H9 (cell line): Measurements from ENCODE around the gene TMEM163. TPM values are rescaled to one million over a fixed set of nuclear protein-coding genes. Genes with fewer than 3 reads are reported as not detected.
A peak's percentile ranks its signal among the peaks of the same experiment; 100 is the strongest.

Source experiments
- DNase-seq: peaks from one replicate; pipeline ENCODE4 v3.0.0-alpha.2; 2017
- H2AFZ ChIP-seq: one replicate; pipeline ENCODE4 v1.6.1; 2013; ENCODE audit warnings: mild to moderate bottlenecking, low read length, control low read depth, moderate library complexity
- H2AK5ac ChIP-seq: 2 replicates; pipeline ENCODE4 v1.6.1; 2013; ENCODE audit warnings: low read length, control low read depth, mixed read lengths; ENCODE audit not compliant: insufficient read length
- H2BK120ac ChIP-seq: one replicate; pipeline ENCODE4 v1.6.1; 2013; ENCODE audit warnings: low read depth, mild to moderate bottlenecking, low read length, control low read depth, inconsistent platforms; ENCODE audit not compliant: poor library complexity, severe bottlenecking
- H2BK12ac ChIP-seq: 2 replicates; pipeline ENCODE4 v1.6.1; 2013; ENCODE audit warnings: low read length, control low read depth, mixed read lengths, low read depth; ENCODE audit not compliant: insufficient read length
- H2BK15ac ChIP-seq: 2 replicates; pipeline ENCODE4 v1.6.1; 2013; ENCODE audit warnings: low read depth, low read length, control low read depth
- H2BK20ac ChIP-seq: one replicate; pipeline ENCODE4 v1.6.1; 2013; ENCODE audit warnings: low read depth, mild to moderate bottlenecking, low read length, control low read depth, inconsistent platforms; ENCODE audit not compliant: poor library complexity, severe bottlenecking
- H2BK5ac ChIP-seq: 2 replicates; pipeline ENCODE4 v1.6.1; 2013; ENCODE audit warnings: low read length, control low read depth, mixed read lengths; ENCODE audit not compliant: insufficient read length
- H3K14ac ChIP-seq: 2 replicates; pipeline ENCODE4 v1.6.1; 2013; ENCODE audit warnings: low read length, control low read depth; ENCODE audit not compliant: insufficient read depth
- H3K18ac ChIP-seq: 2 replicates; pipeline ENCODE4 v1.6.1; 2013; ENCODE audit warnings: low read depth, mild to moderate bottlenecking, mixed read lengths, low read length, control low read depth; ENCODE audit not compliant: insufficient read length
- H3K23ac ChIP-seq: 2 replicates; pipeline ENCODE4 v1.6.1; 2013; ENCODE audit warnings: low read length, control low read depth, mixed read lengths, low read depth; ENCODE audit not compliant: insufficient read length
- H3K23me2 ChIP-seq: 2 replicates; pipeline ENCODE4 v1.6.1; 2013; ENCODE audit warnings: low read depth, mild to moderate bottlenecking, mixed read lengths, low read length, control low read depth; ENCODE audit not compliant: insufficient read length, poor library complexity, severe bottlenecking
- H3K27ac ChIP-seq: 2 replicates; pipeline ENCODE4 v1.5.1; 2013; ENCODE audit warnings: low read length, control low read depth, mixed read lengths, low read depth; ENCODE audit not compliant: insufficient read length
- H3K27me3 ChIP-seq: 2 replicates; pipeline ENCODE4 v1.6.1; 2013; ENCODE audit warnings: low read length, control low read depth, inconsistent platforms; ENCODE audit not compliant: insufficient read depth
- H3K4ac ChIP-seq: 2 replicates; pipeline ENCODE4 v1.6.1; 2013; ENCODE audit warnings: low read depth, mild to moderate bottlenecking, control low read depth, inconsistent platforms, low read length, moderate library complexity
- H3K4me1 ChIP-seq: 2 replicates; pipeline ENCODE4 v1.6.1; 2013; ENCODE audit warnings: low read length, control low read depth, inconsistent platforms; ENCODE audit not compliant: insufficient read depth
- H3K4me2 ChIP-seq: 2 replicates; pipeline ENCODE4 v1.6.1; 2013; ENCODE audit warnings: low read length, control low read depth, mixed read lengths; ENCODE audit not compliant: insufficient read length, insufficient read depth
- H3K56ac ChIP-seq: 2 replicates; pipeline ENCODE4 v1.6.1; 2013; ENCODE audit warnings: low read depth, mild to moderate bottlenecking, mixed read lengths, low read length, control low read depth; ENCODE audit not compliant: insufficient read length
- H3K79me1 ChIP-seq: 2 replicates; pipeline ENCODE4 v1.6.1; 2013; ENCODE audit warnings: low read depth, mild to moderate bottlenecking, moderate library complexity, low read length, control low read depth, inconsistent platforms; ENCODE audit not compliant: insufficient read depth, poor library complexity, severe bottlenecking
- H3K79me2 ChIP-seq: 2 replicates; pipeline ENCODE4 v1.6.1; 2013; ENCODE audit warnings: low read length, control low read depth, inconsistent platforms; ENCODE audit not compliant: insufficient read depth
- H3K9ac ChIP-seq: 2 replicates; pipeline ENCODE4 v1.6.1; 2013; ENCODE audit warnings: low read length, control low read depth, mixed read lengths; ENCODE audit not compliant: insufficient read length; ENCODE audit errors: extremely low read depth
- H3K9me3 ChIP-seq: one replicate; pipeline ENCODE4 v1.6.1; 2013; ENCODE audit warnings: low read depth, low read length, inconsistent platforms; ENCODE audit not compliant: control insufficient read depth
- H3T11ph ChIP-seq: one replicate; pipeline ENCODE4 v1.6.1; 2013; ENCODE audit warnings: mild to moderate bottlenecking, low read length, control low read depth, inconsistent platforms
- H4K20me1 ChIP-seq: one replicate; pipeline ENCODE4 v1.6.1; 2013; ENCODE audit not compliant: control insufficient read depth, insufficient read length, insufficient read depth
- H4K5ac ChIP-seq: 2 replicates; pipeline ENCODE4 v1.6.1; 2013; ENCODE audit warnings: low read depth, mild to moderate bottlenecking, mixed read lengths, low read length, control low read depth; ENCODE audit not compliant: insufficient read length
- H4K8ac ChIP-seq: replicated peaks from 2 replicates; pipeline ENCODE4 v1.6.1; 2013; ENCODE audit warnings: low read length, control low read depth, mixed read lengths, low read depth; ENCODE audit not compliant: insufficient read length
- H4K91ac ChIP-seq: 2 replicates; pipeline ENCODE4 v1.6.1; 2013; ENCODE audit warnings: low read depth, mild to moderate bottlenecking, moderate library complexity, mixed read lengths, low read length, control low read depth; ENCODE audit not compliant: insufficient read length
- H3K27ac Mint-ChIP-seq, 3 experiments: 2 replicates in 2 of 3; 3 replicates in 1 of 3; pipeline ENCODE4 v1.8.0; 2020 to 2021; ENCODE audit warnings: mixed read lengths in 3 of 3, mild to moderate bottlenecking in 1 of 3, moderate library complexity in 1 of 3
- H3K27me3 Mint-ChIP-seq: 2 replicates; pipeline ENCODE4 v1.8.0; 2021; ENCODE audit warnings: low read depth, mild to moderate bottlenecking, moderate library complexity, mixed read lengths
- H3K36me3 Mint-ChIP-seq, 3 experiments: 2 replicates in 2 of 3; 3 replicates in 1 of 3; pipeline ENCODE4 v1.8.0; 2020 to 2021; ENCODE audit warnings: low read depth in 3 of 3, mixed read lengths in 3 of 3; ENCODE audit not compliant: insufficient read depth in 1 of 3
- H3K4me1 Mint-ChIP-seq, 2 experiments: 2 replicates each; pipeline ENCODE4 v1.8.0; 2020; ENCODE audit warnings: mixed read lengths in 2 of 2
- H3K4me3 Mint-ChIP-seq, 2 experiments: 2 replicates in 1 of 2; 3 replicates in 1 of 2; pipeline ENCODE4 v1.8.0; 2020 to 2021; ENCODE audit warnings: mild to moderate bottlenecking in 2 of 2, mixed read lengths in 2 of 2, moderate library complexity in 1 of 2
- H3K9me3 Mint-ChIP-seq, 2 experiments: 2 replicates in 1 of 2; 3 replicates in 1 of 2; pipeline ENCODE4 v1.8.0; 2020; ENCODE audit warnings: mild to moderate bottlenecking in 2 of 2, mixed read lengths in 2 of 2, moderate library complexity in 1 of 2
- WGBS: extraction: QIAGEN DNeasy Blood & Tissue Kit; methylation state at CpG from one replicate; pipeline ENCODE4 v1.1.7; 2013; ENCODE audit warnings: missing lambda C conversion rate, low lambda C conversion rate, mixed read lengths; ENCODE audit not compliant: insufficient read length; ENCODE audit errors: extremely low coverage; 5-methylcytosine and 5-hydroxymethylcytosine counted together
- total RNA-seq: library from RNA; stranded (reverse); gene quantifications from 2 replicates; pipeline ENCODE4 v1.2.1, GENCODE V29; 2021
- TF ChIP-seq, protein P1 (sequence below): fragments of 200-600 bp; sonication (generic); conservative IDR thresholded peaks from 3 replicates; pipeline ENCODE4 v1.8.0; 2021; ENCODE audit warnings: antibody characterized with exemption, mild to moderate bottlenecking

Gene TMEM163
- total RNA-seq, 1 experiment from 2014 or later, result 0.39 TPM

DNA sequence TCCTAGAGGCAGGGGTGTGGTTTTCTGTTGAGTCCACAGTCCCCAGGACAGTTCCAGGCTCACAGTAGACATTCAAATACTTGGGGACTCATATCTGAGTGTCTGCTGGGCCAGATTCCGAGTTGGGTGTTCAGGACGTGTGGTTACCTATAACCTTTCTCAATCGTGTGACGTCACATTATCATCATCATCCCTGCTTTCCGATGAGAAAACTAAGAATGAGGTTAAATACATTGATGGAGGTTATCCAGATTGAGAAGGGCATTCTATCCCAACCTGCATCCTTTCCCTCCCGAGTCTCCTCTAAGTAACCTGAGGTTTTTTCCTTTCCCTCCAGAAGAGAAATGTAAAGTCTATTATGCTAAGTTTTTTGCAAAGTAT is 260.3 kb downstream of the TMEM163 start:
- no peaks in the 10 kb centered on the region for H3K23me2 ChIP-seq
- no peak overlapping the region for H3K4ac ChIP-seq
- H4K91ac ChIP-seq, result no peak overlapping the region
- no peak overlapping the region for H4K5ac ChIP-seq
- no peaks in the 10 kb centered on the region for H3K79me2 ChIP-seq
- no peak overlapping the region for H3K9ac ChIP-seq
- no CpG with 5 or more reads among the region's 6 CpGs for WGBS
- no peak overlapping the region for H3K14ac ChIP-seq
- no peak overlapping the region for H3K18ac ChIP-seq
- H3K4me1 ChIP-seq, result no peaks in the 10 kb centered on the region
- no peak overlapping the region for H4K8ac ChIP-seq
- H3T11ph ChIP-seq, result no peak overlapping the region
- H2BK20ac ChIP-seq, result no peak overlapping the region
- Mint-ChIP-seq H3K36me3 (no peaks in the 10 kb centered on the region), H3K4me1 (peaks cover 2 to 6% of the 10 kb centered on the region in 2 experiments; a peak in 3 of 4 replicates), H3K4me3 (no peak overlapping the region), H3K9me3 (no peaks in the 10 kb centered on the region), H3K27ac (peak overlapping the region in 1 of 3 experiments; percentile 59; a peak in 1 of 7 replicates), H3K27me3 (peaks cover 4% of the 10 kb centered on the region)
- no peak overlapping the region for H2AFZ ChIP-seq
- no peak overlapping the region for H2BK15ac ChIP-seq
- H2AK5ac ChIP-seq, result no peak overlapping the region
- H3K23ac ChIP-seq, result no peak overlapping the region
- no peaks in the 10 kb centered on the region for H4K20me1 ChIP-seq
- H3K56ac ChIP-seq, result no peak overlapping the region
- H3K79me1 ChIP-seq, result no peaks in the 10 kb centered on the region
- no peak overlapping the region for H2BK120ac ChIP-seq
- no peaks in the 10 kb centered on the region for H3K27me3 ChIP-seq
- TF ChIP-seq, protein P1, sequence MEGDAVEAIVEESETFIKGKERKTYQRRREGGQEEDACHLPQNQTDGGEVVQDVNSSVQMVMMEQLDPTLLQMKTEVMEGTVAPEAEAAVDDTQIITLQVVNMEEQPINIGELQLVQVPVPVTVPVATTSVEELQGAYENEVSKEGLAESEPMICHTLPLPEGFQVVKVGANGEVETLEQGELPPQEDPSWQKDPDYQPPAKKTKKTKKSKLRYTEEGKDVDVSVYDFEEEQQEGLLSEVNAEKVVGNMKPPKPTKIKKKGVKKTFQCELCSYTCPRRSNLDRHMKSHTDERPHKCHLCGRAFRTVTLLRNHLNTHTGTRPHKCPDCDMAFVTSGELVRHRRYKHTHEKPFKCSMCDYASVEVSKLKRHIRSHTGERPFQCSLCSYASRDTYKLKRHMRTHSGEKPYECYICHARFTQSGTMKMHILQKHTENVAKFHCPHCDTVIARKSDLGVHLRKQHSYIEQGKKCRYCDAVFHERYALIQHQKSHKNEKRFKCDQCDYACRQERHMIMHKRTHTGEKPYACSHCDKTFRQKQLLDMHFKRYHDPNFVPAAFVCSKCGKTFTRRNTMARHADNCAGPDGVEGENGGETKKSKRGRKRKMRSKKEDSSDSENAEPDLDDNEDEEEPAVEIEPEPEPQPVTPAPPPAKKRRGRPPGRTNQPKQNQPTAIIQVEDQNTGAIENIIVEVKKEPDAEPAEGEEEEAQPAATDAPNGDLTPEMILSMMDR, result no peak
- H2BK5ac ChIP-seq, result no peak overlapping the region
- H3K9me3 ChIP-seq, result no peaks in the 10 kb centered on the region
- no peak overlapping the region for H2BK12ac ChIP-seq
- H3K4me2 ChIP-seq, result no peak overlapping the region
- no peak overlapping the region for H3K27ac ChIP-seq
- no peak for DNase-seq
